SIG-M5 treated with dmso at 0.1 percent for 504 hours (cell line): ENCODE measurements around the gene EIF3K.

Source experiments
- DNase-seq: peaks from one replicate; lab custom pipeline; 2025; ENCODE audit not compliant: unreplicated experiment; lab: John Stamatoyannopoulos, UW

EIF3K gene

GRCh38 chr19:38684078-38684861, 65.3 kb downstream of the EIF3K start:
- DNase-seq = peak; percentile 91

GRCh38 chr19:38684862-38685665, 66.1 kb downstream of the EIF3K start:
- no peak for DNase-seq

- no peak for DNase-seq
Observed at GRCh38 chr19:38685666-38686529, 66.9 kb downstream of the EIF3K start.

- no peak for DNase-seq
Observed at GRCh38 chr19:38686530-38686888, 67.5 kb downstream of the EIF3K start.
